ENCODE data around the gene ZER1.
"Not testable (repeated sequence)": the region's sequence is repeated elsewhere in the genome, so short reads cannot be mapped to it uniquely, and the experiment has no call there.

The ZER1 gene

DNA sequence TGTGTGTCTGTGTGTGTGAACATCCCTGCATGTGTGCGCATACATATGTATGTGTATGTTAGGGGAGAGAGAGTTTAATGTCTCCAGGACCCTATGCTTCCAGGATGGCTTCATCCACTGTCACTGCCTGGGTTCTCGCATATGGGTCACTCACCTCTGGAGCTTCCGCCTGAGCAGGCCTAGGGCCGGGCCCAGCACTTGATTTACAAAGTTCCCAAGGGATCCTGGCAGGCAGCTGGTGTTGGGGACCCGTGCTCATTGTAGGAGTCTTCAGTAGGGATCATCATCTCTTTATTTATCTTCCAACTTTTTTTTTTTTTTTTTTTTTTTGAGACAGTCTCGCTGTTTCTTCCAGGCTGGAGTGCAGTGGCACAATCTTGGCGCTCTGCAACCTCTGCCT lies 28.3 kb upstream of the ZER1 start:
- Mint-ChIP-seq H3K9me3 (no peaks in the 10 kb centered on the region), H3K27ac (no peak overlapping the region), H3K4me1 (ENCODE audit: low read depth) (peaks cover 1% of the 10 kb centered on the region), H3K4me3 (no peak overlapping the region), H3K36me3 (ENCODE audit: low read depth) (peaks cover 35% of the 10 kb centered on the region), H3K27me3 (ENCODE audit: low read depth) (no peaks in the 10 kb centered on the region)
- DNase-seq (ENCODE audit: low spot score) = no peak

DNA sequence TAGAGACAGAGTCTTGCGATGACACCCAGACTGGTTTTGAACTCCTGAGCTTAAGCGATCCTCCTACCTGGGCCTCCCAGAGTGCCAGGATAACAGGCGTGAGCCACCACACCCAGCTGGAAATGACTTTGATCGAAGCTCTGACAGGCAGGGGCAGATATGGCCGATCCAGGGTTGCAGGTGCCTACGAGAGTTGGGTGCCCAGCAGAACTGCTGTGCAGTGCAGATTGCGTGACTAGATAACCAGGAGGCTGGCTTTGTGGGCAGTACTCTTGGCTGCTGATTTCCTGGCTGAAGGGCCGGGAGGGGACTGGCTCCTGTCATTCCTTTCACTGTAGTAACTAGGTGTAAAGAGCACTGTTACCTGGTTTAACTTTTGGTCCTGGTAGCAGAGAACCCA lies 27.2 kb upstream of the ZER1 start:
- Mint-ChIP-seq H3K4me1 (ENCODE audit: low read depth) (peaks cover 1% of the 10 kb centered on the region), H3K27me3 (ENCODE audit: low read depth) (no peaks in the 10 kb centered on the region), H3K4me3 (no peak overlapping the region), H3K9me3 (no peaks in the 10 kb centered on the region), H3K27ac (no peak overlapping the region), H3K36me3 (ENCODE audit: low read depth) (peaks cover 35% of the 10 kb centered on the region)
- no peak for DNase-seq (ENCODE audit: low spot score)

DNA sequence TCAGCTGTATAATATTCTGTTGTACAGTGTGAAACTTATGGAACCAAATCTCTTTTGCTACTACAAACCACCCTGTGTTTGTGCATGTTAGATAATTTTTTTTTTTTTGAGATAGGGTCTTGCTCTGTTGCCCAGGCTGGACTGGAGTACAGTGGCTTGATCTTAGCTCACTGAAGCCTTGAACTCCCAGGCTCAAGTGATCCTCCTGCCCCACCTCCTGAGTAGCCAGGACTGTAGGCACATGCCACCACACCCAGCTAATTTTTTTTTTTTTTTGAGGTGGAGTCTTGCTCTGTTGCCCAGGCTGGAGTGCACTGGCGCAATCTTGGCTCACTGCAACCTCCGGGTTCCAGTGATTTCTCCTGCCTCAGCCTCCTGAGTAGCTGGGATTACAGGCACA lies 23.2 kb upstream of the ZER1 start:
- not testable (repeated sequence) for H3K4me1 Mint-ChIP-seq (ENCODE audit: low read depth); H3K4me3 Mint-ChIP-seq; DNase-seq (ENCODE audit: low spot score); H3K27ac Mint-ChIP-seq; H3K9me3 Mint-ChIP-seq; H3K27me3 Mint-ChIP-seq (ENCODE audit: low read depth)
- H3K36me3 Mint-ChIP-seq (ENCODE audit: low read depth) = peaks cover 32% of the 10 kb centered on the region

DNA sequence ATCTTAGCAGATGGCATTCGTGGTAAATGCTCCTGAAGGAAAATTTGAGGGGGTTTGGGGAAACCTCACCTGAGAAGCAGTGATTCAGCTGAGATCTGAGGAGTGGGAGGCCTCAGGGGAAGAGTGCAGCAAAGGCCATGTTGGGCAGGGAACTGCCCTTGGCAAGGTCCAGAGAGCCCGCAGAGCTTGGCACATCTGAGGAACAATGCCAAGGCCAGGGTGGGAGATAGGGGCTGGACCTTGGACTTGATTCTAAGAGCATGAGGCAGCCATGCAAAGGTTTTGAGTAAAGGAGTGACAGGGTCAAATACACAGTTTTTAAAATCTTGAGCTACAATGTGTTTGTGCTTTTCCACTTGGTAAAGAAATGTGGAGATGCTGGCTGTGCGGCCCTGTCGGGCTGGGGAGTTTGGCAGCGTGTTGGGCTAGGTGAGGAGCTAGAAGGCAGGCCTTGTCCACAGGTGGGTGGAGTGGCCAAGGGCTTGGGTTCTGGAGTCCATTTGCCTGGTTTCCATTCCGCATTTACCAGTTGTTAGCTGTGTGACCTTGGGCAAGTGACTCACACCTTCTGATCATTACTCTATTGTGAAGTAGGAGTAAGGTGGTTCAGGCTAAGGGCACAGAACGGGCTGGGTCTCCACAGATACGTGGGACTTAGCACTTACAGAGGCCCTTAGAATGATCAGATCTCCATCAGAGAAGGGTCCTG lies 21.4 kb upstream of the ZER1 start:
- H3K27ac Mint-ChIP-seq = peak overlapping the region; percentile 31
- H3K9me3 Mint-ChIP-seq = no peaks in the 10 kb centered on the region
- no peaks in the 10 kb centered on the region for H3K27me3 Mint-ChIP-seq (ENCODE audit: low read depth)
- DNase-seq (ENCODE audit: low spot score) = no peak
- H3K36me3 Mint-ChIP-seq (ENCODE audit: low read depth) = peaks cover 25% of the 10 kb centered on the region
- H3K4me3 Mint-ChIP-seq = no peak overlapping the region
- peaks cover 7% of the 10 kb centered on the region for H3K4me1 Mint-ChIP-seq (ENCODE audit: low read depth)

DNA sequence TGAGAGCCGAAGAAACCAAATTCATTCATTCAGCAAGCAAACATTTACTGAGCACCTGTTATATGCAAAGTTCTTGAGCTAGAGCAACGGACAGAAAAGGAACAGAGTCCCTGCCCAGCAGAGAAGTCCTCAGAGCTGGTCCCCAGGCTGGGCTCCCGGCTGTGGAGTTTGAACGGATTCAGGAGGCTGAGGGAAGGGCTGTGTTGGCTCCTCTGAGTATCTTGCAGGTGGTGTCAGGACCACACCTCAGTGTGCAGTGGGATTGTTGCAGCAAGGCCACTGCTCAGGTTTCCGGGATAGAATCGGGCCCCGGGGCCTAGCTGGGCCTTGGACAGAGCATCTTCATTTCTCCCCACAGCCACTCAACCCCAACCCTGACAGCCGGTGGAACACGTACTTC lies 20.4 kb upstream of the ZER1 start:
- no peak for DNase-seq (ENCODE audit: low spot score)
- Mint-ChIP-seq H3K9me3 (no peaks in the 10 kb centered on the region), H3K36me3 (ENCODE audit: low read depth) (peaks cover 21% of the 10 kb centered on the region), H3K27me3 (ENCODE audit: low read depth) (no peaks in the 10 kb centered on the region), H3K27ac (no peak overlapping the region), H3K4me3 (no peak overlapping the region), H3K4me1 (ENCODE audit: low read depth) (peaks cover 11% of the 10 kb centered on the region)

DNA sequence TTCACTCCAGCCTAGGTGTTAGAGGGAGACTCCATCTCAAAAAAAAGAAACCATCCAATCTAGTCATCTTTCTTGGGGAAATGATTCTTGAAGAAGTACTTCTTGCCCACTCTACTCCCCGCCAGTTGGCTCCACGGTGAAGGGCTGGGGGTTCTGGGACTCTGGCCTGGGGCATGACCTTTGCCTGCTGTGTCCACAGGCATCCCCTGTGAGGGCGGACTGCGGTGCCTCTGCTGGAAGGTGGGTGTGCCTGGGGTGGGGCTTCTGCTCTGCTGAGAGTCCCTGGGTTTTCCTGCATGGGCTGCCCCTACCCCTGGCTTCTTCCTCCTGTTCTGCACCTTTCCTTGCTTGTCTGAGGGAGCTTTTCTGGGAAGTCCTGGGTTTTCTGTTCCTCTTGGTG lies 18.8 kb upstream of the ZER1 start:
- DNase-seq (ENCODE audit: low spot score) = no peak
- Mint-ChIP-seq H3K9me3 (no peaks in the 10 kb centered on the region), H3K4me1 (ENCODE audit: low read depth) (peaks cover 14% of the 10 kb centered on the region), H3K27ac (no peak overlapping the region), H3K36me3 (ENCODE audit: low read depth) (peaks cover 19% of the 10 kb centered on the region), H3K27me3 (ENCODE audit: low read depth) (no peaks in the 10 kb centered on the region), H3K4me3 (no peak overlapping the region)

DNA sequence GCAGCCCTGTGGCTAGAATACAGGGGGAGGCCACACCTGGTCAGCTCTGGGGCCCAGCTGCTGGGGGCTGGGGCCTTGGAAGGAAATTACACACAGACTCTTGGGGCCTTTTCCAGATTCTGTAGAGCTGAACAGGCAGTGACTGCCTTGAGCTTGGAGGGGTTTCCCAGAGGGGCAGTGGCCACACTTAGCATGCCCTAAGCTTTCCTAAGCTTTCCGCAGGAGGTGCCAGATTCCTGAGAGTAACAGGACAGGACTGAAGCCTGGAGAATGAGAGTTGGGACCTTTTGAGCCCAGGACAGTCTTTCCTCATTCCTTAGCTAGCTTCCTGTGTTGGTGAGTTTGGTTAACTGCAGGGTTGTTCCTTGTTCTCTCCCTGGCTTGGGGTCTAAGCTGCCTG lies 16.7 kb upstream of the ZER1 start:
- no peaks in the 10 kb centered on the region for H3K27me3 Mint-ChIP-seq (ENCODE audit: low read depth)
- peak overlapping the region; percentile 97 for H3K4me3 Mint-ChIP-seq
- H3K4me1 Mint-ChIP-seq (ENCODE audit: low read depth) = peaks cover 14% of the 10 kb centered on the region
- H3K27ac Mint-ChIP-seq = peak overlapping the region; percentile 52
- no peak for DNase-seq (ENCODE audit: low spot score)
- H3K36me3 Mint-ChIP-seq (ENCODE audit: low read depth) = peaks cover 16% of the 10 kb centered on the region
- H3K9me3 Mint-ChIP-seq = no peaks in the 10 kb centered on the region

DNA sequence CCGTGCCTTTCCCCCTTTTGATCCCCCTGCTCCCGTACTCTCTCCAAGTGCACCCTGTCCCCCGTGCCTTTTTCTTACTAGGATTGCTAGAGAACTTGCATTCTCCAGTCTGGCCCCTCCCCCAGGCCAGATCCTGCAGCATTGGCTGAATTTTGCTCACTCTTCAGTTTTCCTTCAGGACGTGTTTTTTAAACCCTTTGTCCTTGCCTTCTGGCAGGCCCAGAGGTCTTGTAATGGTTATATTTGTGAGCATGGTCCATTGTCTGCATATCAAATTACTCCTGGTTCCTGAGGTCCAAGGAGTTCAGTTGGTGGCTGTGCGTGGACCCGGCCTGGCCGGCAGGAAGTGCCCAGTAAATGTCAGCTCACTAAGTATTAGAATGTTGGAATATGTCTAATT lies 15.9 kb upstream of the ZER1 start:
- Mint-ChIP-seq H3K9me3 (no peaks in the 10 kb centered on the region), H3K27me3 (ENCODE audit: low read depth) (no peaks in the 10 kb centered on the region), H3K4me1 (ENCODE audit: low read depth) (peaks cover 14% of the 10 kb centered on the region), H3K36me3 (ENCODE audit: low read depth) (peaks cover 9% of the 10 kb centered on the region), H3K4me3 (peak overlapping the region; percentile 97), H3K27ac (peak overlapping the region; percentile 93)
- no peak for DNase-seq (ENCODE audit: low spot score)

DNA sequence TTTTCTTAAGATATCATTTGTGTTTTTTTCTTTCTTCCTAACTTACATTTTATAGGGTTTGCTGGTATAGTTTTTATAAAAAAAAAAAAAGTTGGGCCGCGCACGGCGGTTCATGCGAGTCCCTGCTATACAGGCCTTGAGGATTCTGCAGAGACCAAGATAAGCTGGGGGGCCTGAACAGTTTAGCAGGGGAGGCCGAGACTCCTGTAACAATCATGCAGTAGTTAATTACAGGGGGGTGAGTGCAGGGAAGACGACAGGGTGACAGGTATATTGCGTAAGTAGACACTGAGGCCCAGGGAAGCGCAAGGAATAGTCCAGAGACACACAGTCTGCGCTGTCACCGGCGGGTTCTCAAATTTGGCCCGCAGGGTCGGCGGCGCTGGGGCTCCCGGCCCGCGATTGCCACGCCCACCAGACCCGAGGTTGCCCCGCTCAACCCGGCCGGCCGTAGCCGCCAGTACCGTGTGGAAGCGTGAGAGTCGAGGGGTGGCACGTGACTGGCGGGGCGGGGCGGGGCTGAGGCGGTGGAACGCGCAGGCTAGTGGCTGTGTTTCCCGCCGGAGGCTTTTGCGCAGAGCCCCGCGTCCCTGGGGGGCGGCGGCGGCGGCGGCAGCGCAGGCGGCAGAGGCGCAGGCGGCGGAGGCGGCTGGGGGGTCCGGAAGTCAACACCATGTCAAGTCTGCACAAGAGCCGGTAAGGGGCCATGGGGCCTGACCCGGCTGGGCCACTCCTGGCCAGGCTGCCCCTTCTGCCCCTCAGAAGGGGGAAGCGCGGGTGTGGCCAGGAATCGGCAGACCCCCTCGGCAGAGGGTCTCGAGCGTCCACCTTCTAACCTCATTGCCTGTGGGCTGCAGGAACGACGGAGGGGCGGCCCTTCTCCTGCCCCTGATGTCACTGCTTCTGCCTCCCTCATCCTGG lies 15.2 kb upstream of the ZER1 start, which contains the start of gene TBC1D13:
TSS of gene TBC1D13 (plus strand) at position 573 of the 921 bp plus-strand sequence. CDS start at position 674, 101 bp downstream.
- H3K9me3 Mint-ChIP-seq = no peaks in the 10 kb centered on the region
- peaks cover 3% of the 10 kb centered on the region for H3K36me3 Mint-ChIP-seq (ENCODE audit: low read depth)
- peak within 1 kb of the TSS; percentile 97 for H3K4me3 Mint-ChIP-seq
- DNase-seq (ENCODE audit: low spot score) = peak; percentile 86
- peak within 1 kb of the TSS; percentile 93 for H3K27ac Mint-ChIP-seq
- H3K27me3 Mint-ChIP-seq (ENCODE audit: low read depth) = no peaks in the 10 kb centered on the region
- H3K4me1 Mint-ChIP-seq (ENCODE audit: low read depth) = peaks cover 14% of the 10 kb centered on the region

DNA sequence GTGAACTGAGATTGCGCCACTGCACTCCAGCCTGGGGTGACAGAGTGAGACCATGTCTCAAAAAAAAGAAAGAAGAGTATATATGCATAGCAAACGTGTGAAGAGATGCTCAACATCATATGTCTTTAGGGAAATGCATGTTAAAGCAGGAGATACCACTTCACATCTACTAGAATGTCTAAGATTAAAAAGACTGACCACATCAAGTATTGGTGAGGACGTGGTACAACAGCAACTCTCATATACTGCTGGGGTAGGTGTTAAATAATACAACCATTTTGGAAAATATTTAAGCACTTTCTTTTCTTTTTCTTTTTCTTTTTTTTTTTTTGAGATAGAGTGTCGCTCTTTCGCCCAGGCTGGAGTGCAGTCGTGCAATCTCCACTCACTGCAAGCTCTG lies 13.7 kb upstream of the ZER1 start:
- Mint-ChIP-seq H3K9me3 (peaks cover 5% of the 10 kb centered on the region), H3K27ac (peak overlapping the region; percentile 7), H3K4me3 (no peak overlapping the region), H3K27me3 (ENCODE audit: low read depth) (no peaks in the 10 kb centered on the region), H3K36me3 (ENCODE audit: low read depth) (peaks cover 2% of the 10 kb centered on the region), H3K4me1 (ENCODE audit: low read depth) (peaks cover 17% of the 10 kb centered on the region)
- no peak for DNase-seq (ENCODE audit: low spot score)

DNA sequence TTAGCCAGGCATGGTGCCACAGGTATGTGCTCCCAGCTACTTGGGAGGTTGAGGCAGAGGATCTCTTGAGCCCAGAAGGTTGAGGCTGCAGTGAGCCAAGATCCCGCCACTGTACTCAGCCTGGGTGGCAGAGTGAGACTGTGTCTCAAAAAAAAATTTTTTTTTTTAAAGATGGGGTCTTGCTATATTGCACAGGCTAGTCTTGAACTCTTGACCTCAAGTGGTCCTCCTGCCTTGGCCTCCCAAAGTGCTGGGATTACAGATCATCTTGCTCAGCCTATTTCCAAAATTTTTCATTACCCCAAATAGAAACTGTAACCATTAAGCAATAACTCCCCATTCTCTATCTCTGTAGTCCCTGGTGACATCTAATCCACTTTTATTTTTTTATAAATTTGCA lies 10.9 kb upstream of the ZER1 start:
- H3K27ac Mint-ChIP-seq = no peak overlapping the region
- DNase-seq (ENCODE audit: low spot score) = no peak

DNA sequence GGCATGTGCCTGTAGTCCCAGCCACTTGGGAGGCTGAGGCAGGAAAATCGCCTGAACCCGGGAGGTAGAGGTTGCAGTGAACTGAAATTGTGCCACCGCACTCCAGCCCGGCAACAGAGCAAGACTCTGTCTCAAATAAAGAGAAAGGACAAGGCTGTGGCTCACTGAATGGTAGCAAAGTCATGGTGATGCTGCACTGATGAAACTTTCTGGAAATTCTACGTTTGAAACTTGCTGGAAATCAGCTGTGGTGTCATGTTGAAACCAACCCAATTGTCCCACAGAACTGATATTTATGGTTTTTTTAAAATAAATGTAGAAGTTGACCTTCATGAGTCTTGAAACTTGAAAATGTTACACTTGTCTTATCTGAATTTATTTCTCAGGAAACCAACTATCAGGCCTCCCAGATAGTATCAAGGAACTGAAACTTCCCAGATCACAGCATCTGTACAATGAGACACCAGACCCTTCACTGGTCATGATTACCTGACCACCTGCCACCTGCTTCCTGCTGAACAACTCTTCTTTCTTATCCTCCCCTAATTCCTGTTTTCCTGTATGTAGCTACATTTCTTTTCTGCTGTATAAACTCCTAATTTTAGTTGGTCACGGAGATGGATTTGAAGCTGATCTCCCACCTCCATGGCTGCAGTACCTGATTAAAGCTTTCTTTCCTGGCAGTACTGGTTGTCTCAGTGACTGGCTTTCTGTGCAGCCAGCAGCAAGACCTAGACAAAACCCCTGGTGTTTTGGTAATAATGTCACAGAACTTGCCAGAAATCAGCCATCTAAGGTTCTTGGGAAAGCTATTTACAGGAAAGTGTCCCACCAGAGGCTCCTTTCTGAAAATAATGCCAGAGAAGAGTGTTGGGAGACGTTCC lies 9.7 kb upstream of the ZER1 start:
- Mint-ChIP-seq H3K27me3 (ENCODE audit: low read depth) (no peaks in the 10 kb centered on the region), H3K4me3 (no peak overlapping the region), H3K4me1 (ENCODE audit: low read depth) (peaks cover 3% of the 10 kb centered on the region), H3K36me3 (ENCODE audit: low read depth) (peaks cover 2% of the 10 kb centered on the region), H3K9me3 (peaks cover 5% of the 10 kb centered on the region), H3K27ac (no peak overlapping the region)
- no peak for DNase-seq (ENCODE audit: low spot score)

More for the DNA sequence above, 10.9 kb upstream of the ZER1 start:
- Mint-ChIP-seq H3K36me3 (ENCODE audit: low read depth) (peaks cover 2% of the 10 kb centered on the region), H3K9me3 (peaks cover 5% of the 10 kb centered on the region), H3K4me3 (no peak overlapping the region), H3K4me1 (ENCODE audit: low read depth) (peaks cover 6% of the 10 kb centered on the region), H3K27me3 (ENCODE audit: low read depth) (no peaks in the 10 kb centered on the region)

DNA sequence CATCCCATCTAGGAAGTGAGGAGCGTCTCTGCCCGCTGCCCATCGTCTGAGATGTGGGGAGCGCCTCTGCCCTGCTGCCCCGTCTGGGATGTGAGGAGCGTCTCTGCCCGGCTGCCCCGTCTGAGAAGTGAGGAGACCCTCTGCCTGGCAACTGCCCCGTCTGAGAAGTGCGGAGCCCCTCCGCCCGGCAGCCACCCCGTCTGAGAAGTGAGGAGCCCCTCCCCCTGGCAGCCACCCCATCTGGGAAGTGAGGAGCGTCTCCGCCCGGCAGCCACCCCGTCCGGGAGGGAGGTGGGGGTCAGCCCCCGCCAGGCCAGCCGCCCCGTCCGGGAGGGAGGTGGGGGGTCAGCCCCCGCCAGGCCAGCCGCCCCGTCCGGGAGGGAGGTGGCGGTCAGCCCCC lies 8.4 kb upstream of the ZER1 start:
- not testable (repeated sequence) for H3K9me3 Mint-ChIP-seq; H3K27me3 Mint-ChIP-seq (ENCODE audit: low read depth); H3K27ac Mint-ChIP-seq; H3K36me3 Mint-ChIP-seq (ENCODE audit: low read depth); H3K4me1 Mint-ChIP-seq (ENCODE audit: low read depth); DNase-seq (ENCODE audit: low spot score); H3K4me3 Mint-ChIP-seq

Measured in T-helper 2 cell treated with Interferon-gamma antibody and Interleukin-4, amounts not matched to agents 5 μg/mL and 100 μg/mL, for 36 hours (primary cell).